GM12878 (cell line): ENCODE data around the gene ZNF513. TPM values are rescaled to one million over a fixed set of nuclear protein-coding genes. Genes with fewer than 3 reads are reported as not detected.
"Not testable (repeated sequence)": the region's sequence is repeated elsewhere in the genome, so short reads cannot be mapped to it uniquely, and the experiment has no call there.

Experiments used
- ATAC-seq: fragments of 200-7000 bp; cut with Tn5 transposase; 3 replicates; pipeline ENCODE4 v1.9.1; 2020; ENCODE audit warnings: mild to moderate bottlenecking, moderate library complexity
- BruUV-seq: library from RNA; stranded (reverse); fragments of 400-500 nt; replicated peaks from 2 replicates; lab custom pipeline; 2021; lab: Mats Ljungman, UMichigan
- CTCF ChIA-PET: fragments of 300-600 bp; sonication (Branson Sonifier 250); formaldehyde crosslinking; extraction: SDS; loops from one replicate; lab custom pipeline; 2021; ENCODE audit warnings: inconsistent platforms; lab: Yijun Ruan, JAX
- POLR2A ChIA-PET: fragments of 350-600 bp; formaldehyde crosslinking; extraction: SDS; loops from one replicate; lab custom pipeline; 2021; ENCODE audit warnings: inconsistent platforms; lab: Charles Lee
- RAD21 ChIA-PET: fragments of 300-600 bp; sonication (Branson Sonifier 250); formaldehyde crosslinking; loops from one replicate; lab custom pipeline; 2023; ENCODE audit warnings: antibody characterized with exemption; ENCODE audit not compliant: unreplicated experiment; lab: Charles Lee
- SMC1A ChIA-PET: fragments of 300-600 bp; sonication (Branson Sonifier 250); formaldehyde crosslinking; loops from one replicate; lab custom pipeline; 2023; ENCODE audit not compliant: unreplicated experiment, uncharacterized antibody; lab: Charles Lee
- DNase-seq: peaks from one replicate; pipeline ENCODE4 v3.0.0-alpha.2; 2011; ENCODE audit warnings: low read depth, low spot score
- FAIRE-seq: peaks from 3 replicates; lab custom pipeline; 2011; peaks lifted over from hg19 to GRCh38; lab: Jason Lieb, UNC
- H2AFZ ChIP-seq: 2 replicates; pipeline ENCODE4 v1.6.0; 2011; ENCODE audit warnings: low read depth, low read length, control low read depth; ENCODE audit not compliant: control insufficient read depth
- H3K27ac ChIP-seq: 2 replicates; pipeline ENCODE4 v1.5.1; 2011; ENCODE audit warnings: control low read depth; ENCODE audit not compliant: control insufficient read depth, insufficient read depth
- H3K27me3 ChIP-seq, 2 experiments: replicated peaks in 1 of 2; 2 replicates each; pipeline versions ENCODE4 v1.6.0 to v1.6.1; 2011; ENCODE audit warnings: low read length in 1 of 2; ENCODE audit not compliant: control insufficient read depth in 2 of 2, insufficient read depth in 2 of 2
- H3K36me3 ChIP-seq, 2 experiments: 2 replicates each; pipeline ENCODE4 v1.5.1; 2011; ENCODE audit warnings: low read length in 1 of 2; ENCODE audit not compliant: control insufficient read depth in 2 of 2, insufficient read depth in 2 of 2
- H3K4me1 ChIP-seq: 2 replicates; pipeline ENCODE4 v1.6.1; 2011; ENCODE audit warnings: mild to moderate bottlenecking, low read length, moderate library complexity, mixed read lengths; ENCODE audit not compliant: control insufficient read depth, insufficient read depth
- H3K4me2 ChIP-seq: 2 replicates; pipeline ENCODE4 v1.6.0; 2011; ENCODE audit warnings: control low read depth; ENCODE audit not compliant: control insufficient read depth, insufficient read depth
- H3K4me3 ChIP-seq: fragments of 200-600 bp; sonication (generic); 2 replicates; pipeline ENCODE4 v1.5.1; 2016
- H3K79me2 ChIP-seq: 2 replicates; pipeline ENCODE4 v1.6.0; 2011; ENCODE audit warnings: low read length; ENCODE audit not compliant: control insufficient read depth, insufficient read depth
- H3K9ac ChIP-seq: 2 replicates; pipeline ENCODE4 v1.8.0; 2011; ENCODE audit warnings: low read length, control low read depth, mixed read lengths; ENCODE audit not compliant: control insufficient read depth, insufficient read depth
- H3K9me3 ChIP-seq: replicated peaks from 3 replicates; pipeline ENCODE4 v1.5.1; 2011; ENCODE audit warnings: mild to moderate bottlenecking, low read length; ENCODE audit not compliant: control insufficient read depth, insufficient read depth
- H4K20me1 ChIP-seq: 2 replicates; pipeline ENCODE4 v1.6.0; 2011; ENCODE audit not compliant: control insufficient read depth, insufficient read depth
- ESRRA ChIP-seq: IDR thresholded peaks from 2 replicates; pipeline ENCODE4 v1.6.1; 2012; ENCODE audit warnings: mild to moderate bottlenecking, low read length, improper control_type of control experiment
- FOS ChIP-seq: IDR thresholded peaks from 3 replicates; pipeline ENCODE4 v1.6.1; 2011; ENCODE audit warnings: borderline replicate concordance; ENCODE audit not compliant: insufficient read length; ENCODE audit errors: extremely low read depth
- MEF2A ChIP-seq: IDR thresholded peaks from 2 replicates; pipeline ENCODE4 v1.6.1; 2011; ENCODE audit warnings: low read depth, mild to moderate bottlenecking, low read length, moderate library complexity; ENCODE audit not compliant: insufficient read depth
- MXI1 ChIP-seq: fragments of 150-350 bp; IDR thresholded peaks from 2 replicates; pipeline ENCODE4 v1.6.1; 2011; ENCODE audit warnings: low read depth, mild to moderate bottlenecking, inconsistent platforms, low read length, improper control_type of control experiment
- MYB ChIP-seq: fragments of 150-350 bp; IDR thresholded peaks from 2 replicates; pipeline ENCODE4 v1.6.1; 2014; ENCODE audit warnings: mild to moderate bottlenecking, low read depth, low read length, borderline replicate concordance
- MYC ChIP-seq: IDR thresholded peaks from 2 replicates; pipeline ENCODE4 v1.6.1; 2011; ENCODE audit warnings: mild to moderate bottlenecking, low read length, moderate library complexity, inconsistent platforms; ENCODE audit not compliant: insufficient read depth, insufficient replicate concordance, insufficient read length, severe bottlenecking
- PAX5 ChIP-seq: IDR thresholded peaks from 2 replicates; pipeline ENCODE4 v1.6.1; 2011; ENCODE audit warnings: low read depth, low read length, borderline replicate concordance
- PML ChIP-seq: IDR thresholded peaks from 2 replicates; pipeline ENCODE4 v1.6.1; 2012; ENCODE audit warnings: low read length, inconsistent platforms
- SMARCA5 ChIP-seq: fragments of 450-650 bp; IDR thresholded peaks from 2 replicates; pipeline ENCODE4 v1.6.1; 2017; ENCODE audit warnings: mild to moderate bottlenecking
- ZNF274 ChIP-seq: IDR thresholded peaks from one replicate; pipeline ENCODE4 v1.8.0; 2011; ENCODE audit not compliant: insufficient read length, insufficient read depth
- WGBS: methylation state at CpG from one replicate; pipeline ENCODE4 v1.1.6; 2016; ENCODE audit warnings: low lambda C conversion rate; ENCODE audit not compliant: insufficient replicate concordance, insufficient coverage; ENCODE audit errors: missing lambda C conversion rate; 5-methylcytosine and 5-hydroxymethylcytosine counted together
- in situ Hi-C: fragments of 300-500 bp; cut with MboI; formaldehyde crosslinking; loops from 9 replicates; pipeline ENCODE4 v1.14.3; 2018; ENCODE audit warnings: mixed read lengths
- intact Hi-C: fragments of 100-400 bp; cut with micrococcal nuclease; formaldehyde crosslinking; loops from one replicate; pipeline ENCODE4 v1.14.2; 2022; ENCODE audit not compliant: unreplicated experiment
- polyA plus RNA-seq, 11 experiments: library from polyadenylated mRNA; depleted of rRNA in 4 of 11; unstranded in 6 of 11; stranded (reverse) in 5 of 11; fragments of >200 nt; fragmentation: Nextera tagmentation in 4 of 11; fragmentation: Illumina TruSeq in 1 of 11; extraction: Ambion mirVana in 4 of 11; extraction: Trizol in 1 of 11; gene quantifications; 1 replicate in 1 of 11; 2 replicates in 10 of 11; pipeline versions ENCODE4 v1.2.1 to v1.2.3, GENCODE V29; 2011 to 2016; ENCODE audit warnings: inconsistent platforms in 2 of 11, missing spikeins in 2 of 11, low read depth in 1 of 11
- total RNA-seq, 4 experiments: library from RNA; depleted of rRNA in 3 of 4; stranded (reverse); fragments of >200 nt in 3 of 4; fragmentation: Illumina TruSeq in 1 of 4; extraction: Trizol in 1 of 4; gene quantifications; 2 replicates each; pipeline versions ENCODE4 v1.2.1 to v1.2.3, GENCODE V29; 2013 to 2021
- TF ChIP-seq, protein P1 (sequence below): IDR thresholded peaks from 2 replicates; pipeline ENCODE4 v1.6.1; 2012; ENCODE audit warnings: low read depth, low read length, improper control_type of control experiment
- TF ChIP-seq, protein P2 (sequence below), 3 experiments: IDR thresholded peaks in 2 of 3; conservative IDR thresholded peaks in 1 of 3; 2 replicates each; pipeline ENCODE4 v1.5.1; 2011; ENCODE audit warnings: low read depth in 3 of 3, low read length in 3 of 3, mild to moderate bottlenecking in 3 of 3, control low read depth in 2 of 3, moderate library complexity in 2 of 3, inconsistent platforms in 1 of 3, mixed read lengths in 1 of 3; ENCODE audit not compliant: control insufficient read depth in 2 of 3, insufficient read depth in 1 of 3; ENCODE audit errors: extremely low read depth in 1 of 3

The ZNF513 gene
- total and polyA plus RNA-seq, 10 of the 15 experiments (the other 5 are each of a cell fraction or from before 2014, with no cell fraction given), result 0.06 to 16.4 (median 5.6) TPM

DNA sequence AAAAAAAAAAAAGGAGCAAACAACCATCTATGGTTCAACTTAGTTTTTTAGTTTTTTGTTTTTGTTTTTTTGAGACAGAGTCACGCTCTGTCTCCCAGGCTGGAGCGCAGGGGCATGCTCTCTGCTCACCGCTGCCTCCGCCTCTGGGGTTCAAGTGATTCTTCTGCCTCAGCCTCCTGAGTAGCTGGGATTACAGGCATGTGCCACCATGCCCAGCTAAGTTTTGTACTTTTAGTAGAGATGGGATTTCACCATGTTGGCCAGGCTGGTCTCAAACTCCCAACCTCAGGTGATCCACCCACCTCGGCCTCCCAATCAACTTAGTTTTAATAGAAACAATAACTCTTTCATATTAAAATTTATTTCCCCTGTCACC lies 27.2 kb downstream of the ZNF513 start:
- H3K36me3 ChIP-seq, DNase-seq, FAIRE-seq, H3K27ac ChIP-seq, H2AFZ ChIP-seq, H4K20me1 ChIP-seq, H3K9ac ChIP-seq, ATAC-seq, H3K27me3 ChIP-seq, H3K4me1 ChIP-seq, H3K4me2 ChIP-seq, in situ Hi-C loops, BruUV-seq, H3K9me3 ChIP-seq, H3K4me3 ChIP-seq: not testable (repeated sequence)
- intact Hi-C loops, result loop anchor here (10.0 kb wide), 1 partner anchor 139 kb away; the partner anchor contains the start of genes ATRAID, CAD and SLC5A6
- ChIA-PET SMC1A (interaction anchor here (0.6 to 2.6 kb wide), 4 partner anchors 10 to 39 kb away, joined by 3 to 9 read pairs (median 4); partner anchors contain the start of gene EIF2B4), RAD21 (interaction anchor here (0.7 kb wide), 1 partner anchor 92 kb away, joined by 3 read pairs; no protein-coding TSS in a partner anchor), POLR2A (interaction anchor here (1.2 to 1.7 kb wide), 3 partner anchors 10 to 74 kb away, joined by 4 read pairs; partner anchors contain the start of genes EIF2B4 and SNX17), CTCF (interaction anchor here (1.2 to 3.3 kb wide), 5 partner anchors 9 to 330 kb away, joined by 5 to 7 read pairs (median 7); no protein-coding TSS in a partner anchor)
- peaks cover 72% of the 10 kb centered on the region for H3K79me2 ChIP-seq
- 94% methylated on average over 5 of the region's 5 CpGs for WGBS

DNA sequence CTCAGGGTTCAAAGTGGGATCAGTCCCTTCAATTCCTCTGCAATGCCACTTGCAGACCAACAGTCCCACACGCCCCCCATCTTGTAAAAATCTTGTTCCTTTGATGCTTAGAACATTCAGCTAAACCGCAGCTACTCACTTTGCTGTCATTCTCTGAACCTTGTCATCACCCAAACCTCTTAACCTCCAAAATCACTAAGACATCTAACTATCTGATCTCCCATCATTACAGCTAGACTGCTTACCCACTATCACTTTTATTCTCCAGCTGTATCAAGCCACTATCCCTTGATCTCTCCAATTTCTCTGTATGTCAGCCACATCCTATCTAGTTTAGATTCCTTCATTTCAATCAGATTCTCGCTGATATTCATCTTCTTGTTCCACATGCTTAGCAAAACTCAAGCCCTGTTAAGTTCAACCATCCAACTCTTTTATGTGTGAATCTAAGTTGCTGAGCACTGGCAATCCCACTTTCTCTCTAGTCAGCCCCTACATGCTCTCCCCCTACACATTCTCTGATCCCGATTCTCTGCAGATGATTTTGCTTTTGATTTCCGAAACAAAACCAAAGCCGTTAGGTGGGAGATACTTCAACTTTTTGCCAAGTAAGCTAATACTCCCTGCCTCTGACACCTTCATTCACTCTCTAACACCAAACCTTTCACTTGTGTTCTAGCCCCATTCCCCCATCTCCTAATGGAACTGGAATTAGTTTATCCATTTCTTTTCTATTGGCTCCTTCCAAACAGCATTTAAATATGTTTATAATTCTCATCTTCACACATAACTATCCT lies 28.5 kb downstream of the ZNF513 start:
- WGBS, result 88% methylated on average over 6 of the region's 6 CpGs
- H2AFZ ChIP-seq, result no peak overlapping the region
- ChIA-PET POLR2A (interaction anchor here (0.7 to 1.7 kb wide), 3 partner anchors 17 to 76 kb away, joined by 3 to 4 read pairs (median 3); no protein-coding TSS in a partner anchor), SMC1A (interaction anchor here (0.6 to 2.6 kb wide), 4 partner anchors 18 to 29 kb away, joined by 3 to 9 read pairs (median 4); partner anchors contain the start of genes EIF2B4, SNX17 and ZNF513), CTCF (interaction anchor here (0.9 to 3.3 kb wide), 4 partner anchors 19 to 79 kb away, joined by 3 to 7 read pairs (median 4); partner anchors contain the start of gene SNX17), RAD21 (no interaction called here)
- H3K4me1 ChIP-seq, result no peaks in the 10 kb centered on the region; the same call in 1 of the 2 replicates
- BruUV-seq, result TSS peak; percentile 12
- no peak for DNase-seq
- no peak overlapping the region for H3K4me3 ChIP-seq
- H3K27ac ChIP-seq, result no peak overlapping the region
- no peak for ATAC-seq
- in situ Hi-C loops, result no loop called here
- no peaks in the 10 kb centered on the region for H4K20me1 ChIP-seq
- intact Hi-C loops, result loop anchor here (10.0 kb wide), 1 partner anchor 137 kb away; the partner anchor contains the start of genes ATRAID, CAD and SLC5A6
- no peaks in the 10 kb centered on the region for H3K9me3 ChIP-seq
- no peaks in the 10 kb centered on the region; a peak in 1 of 4 replicates for H3K36me3 ChIP-seq
- no peak for FAIRE-seq
- H3K9ac ChIP-seq, result no peak overlapping the region
- H3K79me2 ChIP-seq, result peaks cover 67% of the 10 kb centered on the region
- no peaks in the 10 kb centered on the region for H3K27me3 ChIP-seq
- H3K4me2 ChIP-seq, result peak overlapping the region; percentile 19; the same call in 1 of the 2 replicates
- TF ChIP-seq PML (no peak), PAX5 (no peak), ZNF274 (no peak), MEF2A (no peak), ESRRA (no peak), MYB (no peak), SMARCA5 (no peak), MXI1 (no peak), MYC (no peak), FOS (no peak)
- TF ChIP-seq, protein P1, sequence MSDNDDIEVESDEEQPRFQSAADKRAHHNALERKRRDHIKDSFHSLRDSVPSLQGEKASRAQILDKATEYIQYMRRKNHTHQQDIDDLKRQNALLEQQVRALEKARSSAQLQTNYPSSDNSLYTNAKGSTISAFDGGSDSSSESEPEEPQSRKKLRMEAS, result no peak
- TF ChIP-seq, protein P2, sequence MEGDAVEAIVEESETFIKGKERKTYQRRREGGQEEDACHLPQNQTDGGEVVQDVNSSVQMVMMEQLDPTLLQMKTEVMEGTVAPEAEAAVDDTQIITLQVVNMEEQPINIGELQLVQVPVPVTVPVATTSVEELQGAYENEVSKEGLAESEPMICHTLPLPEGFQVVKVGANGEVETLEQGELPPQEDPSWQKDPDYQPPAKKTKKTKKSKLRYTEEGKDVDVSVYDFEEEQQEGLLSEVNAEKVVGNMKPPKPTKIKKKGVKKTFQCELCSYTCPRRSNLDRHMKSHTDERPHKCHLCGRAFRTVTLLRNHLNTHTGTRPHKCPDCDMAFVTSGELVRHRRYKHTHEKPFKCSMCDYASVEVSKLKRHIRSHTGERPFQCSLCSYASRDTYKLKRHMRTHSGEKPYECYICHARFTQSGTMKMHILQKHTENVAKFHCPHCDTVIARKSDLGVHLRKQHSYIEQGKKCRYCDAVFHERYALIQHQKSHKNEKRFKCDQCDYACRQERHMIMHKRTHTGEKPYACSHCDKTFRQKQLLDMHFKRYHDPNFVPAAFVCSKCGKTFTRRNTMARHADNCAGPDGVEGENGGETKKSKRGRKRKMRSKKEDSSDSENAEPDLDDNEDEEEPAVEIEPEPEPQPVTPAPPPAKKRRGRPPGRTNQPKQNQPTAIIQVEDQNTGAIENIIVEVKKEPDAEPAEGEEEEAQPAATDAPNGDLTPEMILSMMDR (IDR thresholded peaks at IDR 0.05 in 2 of 3, conservative IDR thresholded peaks at IDR 0.05 in 1 of 3; ENCODE audit: control insufficient read depth in 2 of 3, extremely low read depth in 1 of 3, insufficient read depth in 1 of 3, low read depth in 3 of 3, low read length in 3 of 3), result no peak
